Activated CD4-positive, alpha-beta T cell treated with anti-CD3 and anti-CD28 coated beads for 1 hour (primary cell): ENCODE data around the gene MYH11.
"Not testable (repeated sequence)": the region's sequence is repeated elsewhere in the genome, so short reads cannot be mapped to it uniquely, and the experiment has no call there.

Experiments
- DNase-seq: peaks from one replicate; pipeline ENCODE4 v3.0.0-alpha.2; 2020

MYH11 gene

DNA sequence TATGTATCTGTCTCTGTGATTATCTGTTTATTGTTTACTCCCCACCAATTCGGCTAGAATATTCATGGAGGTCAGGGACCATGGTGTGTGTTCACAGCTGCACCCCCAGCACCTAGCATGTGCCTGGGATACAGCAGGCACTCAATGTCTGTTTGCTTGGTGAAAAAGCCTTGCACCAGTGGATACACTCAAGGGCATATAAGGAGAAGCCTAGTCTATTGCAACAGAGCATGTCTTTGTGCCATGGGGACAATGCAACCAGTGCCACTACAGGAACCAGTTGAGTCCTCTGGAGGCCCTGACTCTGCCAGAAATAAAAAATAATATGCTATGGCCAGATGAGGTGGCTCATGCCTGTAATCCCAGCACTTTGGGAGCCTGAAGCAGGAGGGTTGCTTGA, 113.2 kb downstream of the MYH11 start:
- no peak for DNase-seq

GRCh38 chr16:15742716-15743115, 114.1 kb downstream of the MYH11 start:
- no peak for DNase-seq

GRCh38 chr16:15741207-15741871, 115.5 kb downstream of the MYH11 start:
- DNase-seq = no peak

DNA sequence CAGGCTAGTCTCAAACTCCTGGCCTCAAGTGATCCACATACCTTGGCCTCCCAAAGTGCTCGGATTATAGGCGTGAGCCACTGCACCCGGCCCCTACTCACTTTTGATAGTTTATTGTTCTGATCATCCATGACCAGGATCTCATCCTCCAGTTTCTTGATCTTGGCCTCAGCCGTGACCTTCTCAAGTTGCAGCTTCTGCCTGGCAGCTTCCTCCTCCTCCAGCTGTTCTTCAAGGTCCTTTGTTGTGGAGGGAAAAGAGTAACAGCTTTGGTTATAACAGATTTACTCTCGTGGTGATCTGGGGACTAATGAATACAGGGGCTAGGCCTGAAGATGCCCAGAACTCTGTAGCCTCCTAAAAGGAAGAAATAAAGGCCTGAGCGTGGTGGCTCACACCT, 116.9 kb downstream of the MYH11 start:
- DNase-seq = no peak

- DNase-seq = no peak
Observed at GRCh38 chr16:15739464-15739863, 117.4 kb downstream of the MYH11 start.

GRCh38 chr16:15737140-15737644, 119.6 kb downstream of the MYH11 start:
- DNase-seq = no peak

- DNase-seq = no peak
Observed at GRCh38 chr16:15736529-15736928, 120.3 kb downstream of the MYH11 start.

GRCh38 chr16:15735610-15736009, 121.2 kb downstream of the MYH11 start:
- no peak for DNase-seq

GRCh38 chr16:15732416-15732815, 124.4 kb downstream of the MYH11 start:
- no peak for DNase-seq

- no peak for DNase-seq
Observed at GRCh38 chr16:15729152-15729551, 127.7 kb downstream of the MYH11 start.

- not testable (repeated sequence) for DNase-seq
Observed at GRCh38 chr16:15727697-15728096, 129.1 kb downstream of the MYH11 start.

DNA sequence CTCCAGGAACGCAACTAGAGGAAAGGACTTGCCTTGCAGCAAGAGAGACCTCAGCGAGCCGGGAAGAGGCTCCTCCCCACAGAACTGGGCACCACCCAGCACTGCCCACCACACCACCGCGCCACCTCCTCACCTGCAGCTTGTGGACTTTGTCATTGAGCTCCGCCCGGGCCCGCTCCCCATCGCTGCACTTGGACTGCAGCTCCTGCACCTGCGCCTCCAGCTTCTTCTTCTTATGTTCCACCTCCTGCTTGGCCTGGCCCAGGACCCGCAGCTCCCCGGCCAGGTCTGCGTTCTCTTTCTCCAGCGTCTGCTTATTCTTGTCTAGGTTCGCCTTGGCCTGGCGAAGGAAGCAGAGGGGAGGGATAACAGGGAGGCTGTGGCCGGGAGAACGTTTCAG, 130.1 kb downstream of the MYH11 start:
- DNase-seq = no peak

DNA sequence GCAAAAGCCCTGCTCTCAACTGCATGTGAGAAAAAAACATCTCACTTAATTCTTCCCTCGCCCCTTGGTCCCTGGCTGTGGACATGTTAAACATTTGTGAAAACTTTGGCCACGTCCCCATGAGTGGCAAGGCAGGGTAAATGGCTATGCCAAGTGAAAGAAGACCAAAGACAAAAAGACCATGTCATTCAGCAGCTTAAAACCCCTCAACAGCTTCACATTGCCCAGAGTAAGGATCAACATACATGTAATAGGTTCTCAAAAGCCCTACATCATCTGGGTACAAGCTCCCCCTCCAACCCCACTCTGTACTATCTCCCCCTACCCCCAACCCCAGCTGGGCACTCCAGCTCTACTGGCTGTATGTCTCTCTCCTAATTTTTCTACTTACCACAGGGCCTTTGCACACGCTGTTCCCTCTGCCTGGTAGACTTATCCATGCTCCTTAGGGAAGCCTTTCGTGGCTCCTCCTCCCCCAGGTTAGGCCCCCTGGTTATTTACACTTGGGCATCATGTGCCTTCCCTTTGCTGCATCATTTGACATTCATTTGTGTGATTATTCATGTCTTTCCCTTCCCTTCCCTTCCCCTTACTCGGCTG, 131.1 kb downstream of the MYH11 start:
- no peak for DNase-seq

DNA sequence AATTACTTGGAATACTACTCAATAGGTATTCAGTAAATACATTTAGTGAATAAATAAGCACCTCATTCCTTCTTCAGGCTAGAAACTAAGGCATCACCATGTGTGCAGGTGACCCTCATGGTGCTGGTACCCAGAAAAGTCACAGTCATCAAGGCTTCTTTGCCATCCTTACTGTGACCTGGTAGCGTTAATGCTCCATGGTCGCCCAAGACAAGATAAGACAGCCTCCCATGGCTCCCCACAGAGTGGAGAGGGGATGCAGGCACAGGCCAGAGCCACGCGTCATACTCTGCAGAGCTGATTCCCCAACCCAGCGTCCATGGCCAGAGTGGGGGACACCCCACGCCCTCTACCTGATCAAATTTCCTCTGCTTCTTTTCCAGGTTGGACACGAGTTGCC, 133.0 kb downstream of the MYH11 start:
- no peak for DNase-seq

DNA sequence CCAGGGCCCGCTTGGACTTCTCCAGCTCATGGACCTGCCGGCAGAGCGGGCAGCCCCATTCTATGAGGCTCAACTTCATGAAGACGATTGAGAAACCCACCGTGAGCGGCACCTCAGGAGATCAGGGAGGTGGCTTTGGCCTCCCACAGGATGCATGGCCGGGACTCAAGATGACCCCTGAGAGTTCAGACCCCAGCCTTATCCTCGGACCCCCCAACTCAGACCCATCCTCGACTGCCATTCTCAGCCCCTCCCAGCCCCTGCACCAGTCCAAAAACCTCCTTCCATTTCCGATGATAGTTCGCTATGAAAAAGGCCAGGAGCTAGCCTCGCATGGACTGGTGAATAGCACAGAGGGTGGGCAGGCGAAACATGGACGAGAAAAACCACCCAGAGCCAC, 135.8 kb downstream of the MYH11 start:
- no peak for DNase-seq

DNA sequence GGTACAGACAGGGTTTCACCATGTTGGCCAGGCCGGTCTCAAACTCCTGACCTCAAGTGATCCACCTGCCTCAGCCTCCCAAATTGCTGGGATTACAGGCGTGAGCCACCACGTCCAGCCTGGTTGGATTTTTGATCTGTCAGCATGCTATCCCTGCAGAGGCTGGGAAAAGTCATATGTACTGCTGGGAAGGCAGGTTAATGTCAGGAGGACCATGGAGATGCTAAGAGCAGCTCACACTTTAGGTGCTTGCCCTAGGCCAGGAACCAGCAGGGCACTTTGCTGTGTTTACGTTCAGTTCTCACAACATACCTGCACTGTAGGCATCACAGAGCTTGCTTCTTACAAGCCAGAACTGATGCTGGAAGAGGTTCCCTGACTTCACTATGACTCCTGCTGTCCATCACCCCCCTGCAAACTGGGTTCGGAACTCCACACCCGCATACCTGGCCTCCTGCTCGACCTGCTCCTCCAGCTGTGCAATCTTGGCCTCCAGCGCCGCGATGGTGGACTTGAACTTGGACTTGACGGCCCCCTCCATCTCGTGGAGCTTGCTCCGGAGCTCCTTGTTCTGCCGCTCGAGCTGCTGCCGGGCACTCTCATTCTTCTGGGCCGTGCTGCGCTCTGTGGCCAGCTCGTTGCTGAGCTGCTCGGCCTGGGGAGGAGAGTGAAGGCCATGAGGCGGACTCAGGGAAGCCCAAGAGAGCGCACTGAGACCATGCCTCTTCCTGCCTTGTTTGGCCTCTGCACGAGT, 140.0 kb downstream of the MYH11 start:
- DNase-seq = no peak

DNA sequence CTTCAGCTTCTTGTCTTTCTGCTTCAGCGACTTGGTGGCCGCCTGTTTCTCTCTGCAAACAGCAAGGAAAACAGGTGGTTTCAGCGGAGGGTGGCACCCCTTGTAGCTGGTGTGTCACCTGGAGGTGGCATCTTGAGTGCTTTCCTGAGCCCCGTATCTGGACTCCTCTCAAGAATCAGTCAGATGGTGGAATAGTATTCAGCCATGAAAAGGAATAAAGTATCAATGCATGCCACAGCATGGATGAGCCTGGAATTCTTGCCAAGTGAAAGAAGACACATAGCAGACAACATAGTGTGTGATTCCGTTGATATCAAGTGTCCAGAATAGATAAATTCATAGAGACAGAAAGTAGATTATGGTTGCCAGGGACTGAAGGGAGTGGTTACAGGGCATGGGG, 141.6 kb downstream of the MYH11 start:
- DNase-seq = no peak

GRCh38 chr16:15714393-15715172, 142.2 kb downstream of the MYH11 start:
- no peak for DNase-seq

DNA sequence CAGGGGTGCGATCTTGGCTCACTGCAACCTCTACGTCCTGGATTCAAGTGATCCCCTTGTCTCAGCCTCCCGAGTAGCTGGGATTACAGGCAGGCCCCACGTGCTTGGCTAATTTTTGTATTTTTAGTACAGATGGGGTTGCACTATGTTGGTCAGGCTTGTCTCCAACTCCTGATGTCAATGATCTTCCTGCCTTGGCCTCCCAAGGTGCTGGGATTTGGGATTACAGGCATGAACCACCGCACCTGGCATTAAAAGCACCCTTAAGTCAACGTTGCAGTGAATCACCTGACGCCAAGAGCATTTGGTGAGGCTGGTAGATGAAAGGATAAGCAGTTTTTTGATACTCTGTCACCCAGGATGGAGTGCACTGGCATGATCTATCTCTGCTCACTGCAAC, 147.8 kb downstream of the MYH11 start:
- DNase-seq = no peak

DNA sequence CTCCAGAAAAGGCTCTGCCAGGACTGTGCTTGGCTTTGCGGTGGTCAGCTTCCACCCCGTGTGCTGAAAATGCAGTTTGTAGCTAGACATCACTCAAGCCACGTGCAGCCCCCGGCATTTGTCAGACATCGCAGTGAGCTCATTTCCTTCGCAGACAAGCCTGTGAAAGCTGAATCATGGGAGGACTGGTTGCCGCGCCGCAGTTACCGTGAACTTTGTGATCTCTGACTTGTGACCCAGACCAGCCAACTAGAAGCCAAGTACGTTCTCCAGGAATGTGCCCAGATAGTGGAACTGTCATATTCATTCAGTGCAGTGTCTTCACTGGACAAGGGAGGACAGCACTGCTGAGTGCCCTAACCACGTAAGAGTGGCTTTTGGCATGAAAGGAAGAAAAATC, 148.7 kb downstream of the MYH11 start:
- no peak for DNase-seq

GRCh38 chr16:15707332-15707731, 149.5 kb downstream of the MYH11 start:
- DNase-seq = no peak

DNA sequence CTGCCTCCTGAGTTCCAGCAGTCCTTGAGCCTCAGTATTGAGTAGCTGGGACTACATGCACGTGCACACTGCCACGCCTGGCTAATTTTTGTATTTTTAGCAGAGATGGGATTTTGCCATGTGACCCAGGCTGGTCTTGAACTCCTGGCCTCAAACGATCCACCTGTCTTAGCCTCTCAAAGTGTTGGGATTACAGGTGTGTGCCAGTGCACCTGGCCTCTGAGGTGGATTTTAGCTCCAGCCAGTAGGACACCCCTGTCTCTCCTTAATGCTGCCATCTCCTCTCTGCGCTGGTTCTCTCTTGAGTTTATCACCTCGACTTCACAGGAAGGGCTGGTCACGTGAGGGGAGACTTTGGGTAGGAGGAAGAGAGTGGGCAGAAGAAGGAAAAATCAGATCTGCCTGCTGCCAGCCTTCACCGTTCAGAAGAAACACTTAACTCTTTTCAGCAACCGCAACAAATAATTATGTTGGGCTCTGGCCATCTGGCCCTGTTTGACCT, 151.7 kb downstream of the MYH11 start:
- DNase-seq = no peak

- DNase-seq = peak; percentile 60
Observed at GRCh38 chr16:15704545-15704987, 152.3 kb downstream of the MYH11 start.
